LNCaP clone FGC (cell line): Measurements from ENCODE around the gene GGCT.

Experiments
- DNase-seq: peaks from one replicate; pipeline ENCODE4 v3.0.0-alpha.2; 2011; ENCODE audit warnings: low read depth
- H3K4me3 ChIP-seq: 2 replicates; pipeline ENCODE4 v1.5.1; 2011; ENCODE audit warnings: mild to moderate bottlenecking, low read depth, low read length, control low read depth
- TF ChIP-seq, protein P1 (sequence below): IDR thresholded peaks from 2 replicates; pipeline ENCODE4 v1.5.1; 2012; ENCODE audit warnings: mild to moderate bottlenecking; ENCODE audit not compliant: control insufficient read depth, insufficient read depth; ENCODE audit errors: extremely low read depth

The GGCT gene

DNA sequence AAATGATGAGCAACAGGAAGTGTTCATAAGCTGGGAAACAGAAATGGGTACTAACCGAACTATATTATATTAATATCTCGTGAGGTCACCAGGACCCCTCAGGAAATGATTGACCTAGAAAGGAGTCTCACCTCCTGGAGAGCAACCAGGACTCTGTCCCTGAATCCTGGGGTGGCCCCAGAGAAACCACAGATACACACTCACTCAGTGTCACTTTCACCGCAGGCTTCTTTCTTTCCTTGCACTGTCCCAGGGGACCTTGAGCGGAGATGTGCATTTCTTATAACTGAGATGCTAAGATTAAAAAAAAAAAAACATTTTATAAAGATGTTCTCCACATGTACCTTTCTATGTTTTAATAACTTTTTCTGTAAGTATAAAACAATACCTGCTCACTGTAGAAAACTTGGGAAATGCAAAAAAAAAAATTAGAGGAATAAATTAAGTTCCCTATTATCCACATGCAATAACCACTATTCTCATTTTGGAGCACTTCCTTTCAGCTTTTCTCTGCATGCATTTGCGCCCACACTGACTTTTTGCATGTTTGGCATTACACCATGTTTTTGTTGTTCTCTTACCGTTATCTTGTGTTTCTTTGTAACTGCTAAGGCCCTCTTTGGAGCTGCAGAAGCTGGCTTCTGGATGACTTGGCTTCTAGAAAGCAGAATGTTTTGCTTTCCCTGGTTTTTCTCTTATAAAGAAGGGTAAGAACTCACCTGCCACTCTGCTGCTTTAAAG lies 41.1 kb downstream of the GGCT start:
- TF ChIP-seq, protein P1, sequence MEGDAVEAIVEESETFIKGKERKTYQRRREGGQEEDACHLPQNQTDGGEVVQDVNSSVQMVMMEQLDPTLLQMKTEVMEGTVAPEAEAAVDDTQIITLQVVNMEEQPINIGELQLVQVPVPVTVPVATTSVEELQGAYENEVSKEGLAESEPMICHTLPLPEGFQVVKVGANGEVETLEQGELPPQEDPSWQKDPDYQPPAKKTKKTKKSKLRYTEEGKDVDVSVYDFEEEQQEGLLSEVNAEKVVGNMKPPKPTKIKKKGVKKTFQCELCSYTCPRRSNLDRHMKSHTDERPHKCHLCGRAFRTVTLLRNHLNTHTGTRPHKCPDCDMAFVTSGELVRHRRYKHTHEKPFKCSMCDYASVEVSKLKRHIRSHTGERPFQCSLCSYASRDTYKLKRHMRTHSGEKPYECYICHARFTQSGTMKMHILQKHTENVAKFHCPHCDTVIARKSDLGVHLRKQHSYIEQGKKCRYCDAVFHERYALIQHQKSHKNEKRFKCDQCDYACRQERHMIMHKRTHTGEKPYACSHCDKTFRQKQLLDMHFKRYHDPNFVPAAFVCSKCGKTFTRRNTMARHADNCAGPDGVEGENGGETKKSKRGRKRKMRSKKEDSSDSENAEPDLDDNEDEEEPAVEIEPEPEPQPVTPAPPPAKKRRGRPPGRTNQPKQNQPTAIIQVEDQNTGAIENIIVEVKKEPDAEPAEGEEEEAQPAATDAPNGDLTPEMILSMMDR = no peak
- no peak for DNase-seq
- H3K4me3 ChIP-seq = no peak overlapping the region

DNA sequence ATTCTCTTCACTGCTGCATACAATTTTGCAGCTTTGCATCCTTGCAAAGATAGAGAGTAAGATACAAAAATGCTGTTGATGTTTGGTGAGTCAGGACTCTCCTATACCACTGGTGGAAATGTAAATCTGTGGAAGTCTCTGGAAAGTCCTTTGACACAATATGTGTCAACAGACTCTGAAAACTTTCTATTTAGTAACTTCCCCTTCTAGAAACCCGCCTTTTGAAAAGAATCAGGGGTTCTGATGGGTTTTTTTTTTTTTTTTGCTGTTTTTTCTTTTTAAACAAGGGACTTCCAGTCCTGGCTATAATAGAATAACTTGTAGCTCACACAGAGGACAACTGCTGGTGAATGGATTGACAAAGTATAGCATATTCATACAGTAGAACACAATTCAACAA lies 42.5 kb downstream of the GGCT start:
- no peak for DNase-seq
- TF ChIP-seq, protein P1 = no peak
- no peak overlapping the region for H3K4me3 ChIP-seq

DNA sequence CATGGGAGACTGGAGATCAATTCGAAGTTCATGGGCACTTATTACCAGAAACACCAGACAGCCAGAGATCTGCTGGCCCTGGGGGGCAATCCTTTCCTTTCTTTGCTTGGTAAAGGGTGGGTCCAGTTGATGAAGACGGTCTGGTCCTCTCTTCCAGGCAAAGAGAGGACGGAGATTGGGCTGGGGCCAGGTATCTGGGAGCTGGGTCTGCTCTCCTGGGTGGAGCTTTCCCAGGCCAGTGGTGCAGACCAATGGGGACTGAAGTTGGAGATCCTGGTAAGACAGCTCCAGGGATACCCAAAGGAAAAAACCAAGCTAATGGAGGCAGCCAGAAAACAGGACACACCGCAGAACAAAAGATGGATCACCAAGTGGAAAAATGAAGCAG lies 44.4 kb downstream of the GGCT start:
- DNase-seq = no peak
- TF ChIP-seq, protein P1 = no peak
- no peak overlapping the region for H3K4me3 ChIP-seq

DNA sequence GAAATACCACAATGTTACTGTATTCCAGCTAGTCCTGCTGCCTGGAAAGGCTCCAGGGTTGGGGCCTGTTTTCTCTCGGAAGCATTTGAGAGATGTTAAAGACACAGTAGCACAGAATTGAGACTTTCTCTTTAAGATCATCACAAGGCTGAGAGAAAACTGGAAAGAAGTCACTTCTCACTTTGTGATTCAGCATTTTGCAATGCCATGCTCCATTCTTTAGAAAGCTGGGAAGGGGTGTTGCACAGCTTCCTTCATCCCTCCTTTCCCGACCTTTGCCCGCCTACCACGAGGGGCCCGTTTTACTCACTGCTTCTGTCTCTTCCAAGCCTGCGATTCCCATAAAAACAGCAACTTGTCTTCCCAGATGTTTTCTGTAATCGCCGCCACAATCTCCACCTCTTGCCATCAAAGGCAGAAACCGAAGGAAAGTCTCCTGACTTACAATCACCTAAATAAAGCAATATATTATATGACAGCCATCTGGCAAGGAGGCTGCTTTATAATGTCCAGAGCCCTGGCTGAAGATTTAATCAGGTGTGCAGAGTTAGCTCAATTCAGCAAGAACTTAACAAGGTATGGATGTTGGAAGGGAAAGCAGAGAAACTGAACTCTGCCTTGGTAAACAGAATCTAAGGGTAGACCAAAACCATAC lies 44.9 kb downstream of the GGCT start:
- no peak overlapping the region for H3K4me3 ChIP-seq
- DNase-seq = no peak
- TF ChIP-seq, protein P1 = no peak

DNA sequence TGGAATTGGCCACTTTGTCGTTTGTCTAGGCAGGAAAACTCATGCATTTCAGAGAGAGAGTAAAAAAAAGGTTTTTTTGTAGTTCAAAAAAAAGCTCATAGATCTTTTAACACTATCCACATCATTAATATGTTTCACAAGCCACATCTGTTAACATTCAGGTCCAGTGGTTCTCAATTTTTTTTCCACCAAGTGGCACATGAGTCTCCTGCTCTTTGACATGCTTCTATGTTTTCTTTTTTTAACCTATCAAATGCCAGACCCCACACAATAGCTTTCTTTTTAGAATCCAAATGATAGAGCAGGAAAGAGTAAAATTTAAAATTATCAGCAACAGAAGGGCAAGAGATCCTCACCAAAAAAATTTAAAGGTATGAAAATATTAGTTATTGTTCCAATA lies 46.3 kb downstream of the GGCT start:
- H3K4me3 ChIP-seq = no peak overlapping the region
- TF ChIP-seq, protein P1 = no peak
- no peak for DNase-seq

DNA sequence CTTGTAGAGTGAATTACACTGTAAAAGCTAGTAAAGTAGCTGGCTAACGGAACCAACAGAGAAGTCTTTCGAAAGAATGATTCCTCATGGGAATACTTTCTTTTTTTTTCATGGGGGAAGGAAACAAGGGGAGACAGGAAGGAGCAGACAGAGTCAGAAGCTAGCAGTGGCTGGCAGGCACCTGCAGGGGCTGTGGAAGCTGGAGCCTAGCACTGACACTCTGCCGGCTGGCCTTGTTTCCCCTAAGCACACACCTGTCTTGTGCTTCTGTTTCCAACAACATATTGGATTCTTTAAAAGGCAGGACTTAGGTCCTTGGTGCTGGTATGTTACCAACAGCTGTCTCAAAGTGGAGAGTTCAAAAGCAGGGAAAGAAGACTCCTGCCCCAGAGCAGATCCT lies 50.7 kb downstream of the GGCT start:
- DNase-seq = no peak
- no peak overlapping the region for H3K4me3 ChIP-seq
- TF ChIP-seq, protein P1 = no peak

DNA sequence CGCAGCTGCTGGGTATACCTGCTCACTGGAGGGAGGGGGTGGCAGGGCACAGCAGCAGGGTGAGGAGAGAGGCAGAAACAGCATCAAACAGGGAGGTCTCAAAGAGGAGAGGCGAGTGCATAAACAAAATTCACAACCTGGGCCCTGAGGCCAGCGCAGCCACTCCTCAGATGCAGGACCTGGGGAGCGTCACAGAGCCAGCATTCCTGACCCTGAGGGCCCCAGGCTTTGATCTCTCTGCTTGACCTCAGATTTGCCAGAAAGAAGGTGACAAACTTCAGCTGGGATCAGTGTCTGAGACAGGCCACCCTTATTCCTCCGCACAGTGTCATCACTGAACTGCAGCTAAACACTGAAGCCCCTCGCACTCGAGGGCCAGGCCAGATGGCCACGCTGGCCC lies 51.6 kb downstream of the GGCT start:
- TF ChIP-seq, protein P1 = no peak
- H3K4me3 ChIP-seq = no peak overlapping the region
- DNase-seq = no peak
